HG03175 (cell line): ENCODE results near the gene TMEM44.
A peak's percentile ranks its signal among the peaks of the same experiment; 100 is the strongest.
"Not testable (repeated sequence)": the region's sequence is repeated elsewhere in the genome, so short reads cannot be mapped to it uniquely, and the experiment has no call there.

Experiments
- ATAC-seq: cut with Tn5 transposase; IDR thresholded peaks from one replicate; pipeline ENCODE4 v1.9.1; 2021; ENCODE audit warnings: mild to moderate bottlenecking, moderate library complexity; ENCODE audit not compliant: unreplicated experiment

The TMEM44 gene

GRCh38 chr3:194610689-194611088, 22.5 kb downstream of the TMEM44 start:
- ATAC-seq = no peak

GRCh38 chr3:194609601-194610000, 23.6 kb downstream of the TMEM44 start:
- no peak for ATAC-seq

- ATAC-seq = no peak
Measured at GRCh38 chr3:194608981-194609380, 24.2 kb downstream of the TMEM44 start.

- no peak for ATAC-seq
Measured at GRCh38 chr3:194607592-194608389, 25.4 kb downstream of the TMEM44 start.

- ATAC-seq = no peak
Measured at GRCh38 chr3:194606941-194607340, 26.3 kb downstream of the TMEM44 start.

GRCh38 chr3:194606163-194606562, 27.1 kb downstream of the TMEM44 start:
- ATAC-seq = no peak

GRCh38 chr3:194605314-194605713, 27.9 kb downstream of the TMEM44 start:
- ATAC-seq = not testable (repeated sequence)

GRCh38 chr3:194604837-194605236, 28.4 kb downstream of the TMEM44 start:
- no peak for ATAC-seq

GRCh38 chr3:194604126-194604525, 29.1 kb downstream of the TMEM44 start:
- no peak for ATAC-seq

GRCh38 chr3:194602669-194603171, 30.5 kb downstream of the TMEM44 start:
- no peak for ATAC-seq

- no peak for ATAC-seq
Measured at GRCh38 chr3:194598771-194599557, 34.3 kb downstream of the TMEM44 start.

GRCh38 chr3:194596906-194597305, 36.3 kb downstream of the TMEM44 start:
- no peak for ATAC-seq

GRCh38 chr3:194592798-194593752, 40.1 kb downstream of the TMEM44 start:
- ATAC-seq = no peak

GRCh38 chr3:194588741-194589140, 44.5 kb downstream of the TMEM44 start:
- ATAC-seq = no peak

GRCh38 chr3:194588236-194588635, 45.0 kb downstream of the TMEM44 start:
- no peak for ATAC-seq

- no peak for ATAC-seq
Measured at GRCh38 chr3:194587438-194587931, 45.7 kb downstream of the TMEM44 start.

GRCh38 chr3:194586836-194587235, 46.4 kb downstream of the TMEM44 start:
- ATAC-seq = no peak

GRCh38 chr3:194585880-194586281, 47.3 kb downstream of the TMEM44 start:
- no peak for ATAC-seq

- ATAC-seq = no peak
Measured at GRCh38 chr3:194584866-194585265, 48.4 kb downstream of the TMEM44 start.

GRCh38 chr3:194584320-194584776, 48.9 kb downstream of the TMEM44 start:
- ATAC-seq = peak; percentile 10
